ENCODE data around the gene SLC4A1. TPM values are rescaled to one million over a fixed set of nuclear protein-coding genes. Genes with fewer than 3 reads are reported as not detected.

The SLC4A1 gene
- polyA plus RNA-seq, 4 donors: 1.3 TPM; not detected in 3

DNA sequence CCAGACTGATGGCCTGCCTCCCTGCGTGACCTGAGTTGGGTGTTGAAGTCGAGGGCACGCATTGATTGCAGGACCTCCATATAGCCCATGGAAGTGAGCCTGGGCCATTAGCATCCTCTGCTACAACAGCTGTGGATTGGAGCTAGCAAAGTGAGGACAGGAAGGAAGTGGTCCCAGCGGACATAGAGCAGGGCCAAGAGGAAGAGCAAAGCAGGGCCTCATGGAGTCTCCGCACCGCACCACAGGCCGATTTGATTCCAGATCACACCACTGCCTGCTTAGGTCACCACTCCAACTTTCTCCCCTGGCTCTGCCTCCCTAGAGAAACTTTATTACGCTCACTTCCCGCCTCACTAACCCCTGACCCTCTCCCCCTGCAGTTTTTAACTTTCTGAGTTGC is 37.8 kb downstream of the SLC4A1 start:
- H3K4me3 ChIP-seq (ENCODE audit: low read depth in 1 of 3, low read length in 3 of 3): no peak overlapping the region
- no peaks in the 10 kb centered on the region for H3K27me3 ChIP-seq (ENCODE audit: control insufficient read depth in 3 of 3, insufficient read depth in 3 of 3, low read length in 3 of 3)
- no peak for FAIRE-seq
- DNase-seq: no peak
- no peaks in the 10 kb centered on the region for H3K4me1 ChIP-seq (ENCODE audit: control insufficient read depth in 3 of 3, insufficient read depth in 2 of 3, low read depth in 1 of 3, low read length in 2 of 3)
- no peak overlapping the region for H3K27ac ChIP-seq (ENCODE audit: low read depth in 1 of 3, low read length in 2 of 3)
- H3K36me3 ChIP-seq (ENCODE audit: control insufficient read depth in 3 of 3, insufficient read depth in 2 of 3, low read depth in 1 of 3, low read length in 3 of 3): no peaks in the 10 kb centered on the region
- no peaks in the 10 kb centered on the region for H3K9me3 ChIP-seq (ENCODE audit: control insufficient read depth in 2 of 2, insufficient read depth in 1 of 2, low read depth in 1 of 2, low read length in 1 of 2)
- WGBS, 3 donors: 81 to 94% (median 85%) methylated on average over 9 of the region's 9 CpGs

DNA sequence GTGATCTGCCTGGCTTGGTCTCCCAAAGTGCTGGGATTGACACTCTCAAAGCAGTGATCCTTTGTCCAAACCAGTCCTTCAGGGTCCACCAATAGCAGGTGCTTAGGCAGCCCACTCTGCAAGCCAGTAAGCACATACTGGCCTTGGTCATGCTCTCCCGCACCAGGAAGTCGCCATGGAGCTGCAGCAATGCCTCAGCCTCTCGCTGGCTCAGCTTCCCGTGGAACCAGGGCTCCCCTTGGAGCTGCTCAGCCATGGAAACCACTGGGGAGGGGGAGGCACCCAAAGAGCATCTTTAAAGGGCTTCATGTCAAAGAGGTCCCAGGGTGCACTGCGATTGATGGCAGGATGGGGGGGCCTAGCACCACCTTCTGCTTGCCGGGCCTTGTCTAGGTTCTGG is 38.8 kb downstream of the SLC4A1 start:
- no peaks in the 10 kb centered on the region for H3K36me3 ChIP-seq (ENCODE audit: control insufficient read depth in 3 of 3, insufficient read depth in 2 of 3, low read depth in 1 of 3, low read length in 3 of 3)
- no peak for DNase-seq
- no peak overlapping the region for H3K27ac ChIP-seq (ENCODE audit: low read depth in 1 of 3, low read length in 2 of 3)
- H3K27me3 ChIP-seq (ENCODE audit: control insufficient read depth in 3 of 3, insufficient read depth in 3 of 3, low read length in 3 of 3): no peaks in the 10 kb centered on the region
- H3K9me3 ChIP-seq (ENCODE audit: control insufficient read depth in 2 of 2, insufficient read depth in 1 of 2, low read depth in 1 of 2, low read length in 1 of 2): no peaks in the 10 kb centered on the region
- WGBS, 3 donors: 90 to 95% (median 91%) methylated on average over 6 of the region's 6 CpGs
- H3K4me3 ChIP-seq (ENCODE audit: low read depth in 1 of 3, low read length in 3 of 3): no peak overlapping the region
- H3K4me1 ChIP-seq (ENCODE audit: control insufficient read depth in 3 of 3, insufficient read depth in 2 of 3, low read depth in 1 of 3, low read length in 2 of 3): no peaks in the 10 kb centered on the region
- no peak for FAIRE-seq

DNA sequence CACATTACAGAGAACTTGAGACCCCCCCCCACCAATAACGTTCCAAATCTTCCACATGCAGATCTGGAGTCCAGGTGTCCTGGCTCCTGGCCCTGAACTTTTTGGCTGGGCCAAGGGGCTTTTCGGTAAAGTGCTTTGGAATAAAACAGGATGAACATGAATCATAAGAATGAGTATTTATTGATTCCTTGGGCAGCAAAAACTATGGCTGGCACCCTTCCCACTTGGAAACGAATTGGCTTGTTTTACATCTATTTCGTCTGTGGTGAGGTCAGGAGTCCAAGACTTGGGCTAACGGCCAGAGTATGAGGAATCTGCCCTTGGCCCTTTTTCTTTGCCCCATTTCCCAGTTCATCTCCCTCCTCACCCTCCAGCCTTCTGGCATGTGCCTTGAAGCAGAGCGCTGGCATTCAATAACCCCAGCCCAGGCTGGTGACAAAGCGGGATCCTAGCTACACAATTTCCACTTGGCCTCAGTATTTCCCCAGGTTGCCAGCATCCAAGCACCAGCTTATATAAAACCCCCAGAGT is 44.3 kb downstream of the SLC4A1 start:
- Histone ChIP-seq H3K9me3 (ENCODE audit: control insufficient read depth in 2 of 2, insufficient read depth in 1 of 2, low read depth in 1 of 2, low read length in 1 of 2) (no peaks in the 10 kb centered on the region), H3K27me3 (ENCODE audit: control insufficient read depth in 3 of 3, insufficient read depth in 3 of 3, low read length in 3 of 3) (no peaks in the 10 kb centered on the region), H3K4me1 (ENCODE audit: control insufficient read depth in 3 of 3, insufficient read depth in 2 of 3, low read depth in 1 of 3, low read length in 2 of 3) (peaks cover 3 to 18% (median 3%) of the 10 kb centered on the region in 3 donors), H3K27ac (ENCODE audit: low read depth in 1 of 3, low read length in 2 of 3) (peak overlapping the region in 1 of 3 donors; percentile 17), H3K4me3 (ENCODE audit: low read depth in 1 of 3, low read length in 3 of 3) (no peak overlapping the region), H3K36me3 (ENCODE audit: control insufficient read depth in 3 of 3, insufficient read depth in 2 of 3, low read depth in 1 of 3, low read length in 3 of 3) (no peaks in the 10 kb centered on the region)
- 9 to 32% (median 29%) methylated on average over 7 of the region's 7 CpGs for WGBS, 3 donors
- FAIRE-seq (no peak), DNase-seq (peak in 1 of 2 donors; percentile 44)

DNA sequence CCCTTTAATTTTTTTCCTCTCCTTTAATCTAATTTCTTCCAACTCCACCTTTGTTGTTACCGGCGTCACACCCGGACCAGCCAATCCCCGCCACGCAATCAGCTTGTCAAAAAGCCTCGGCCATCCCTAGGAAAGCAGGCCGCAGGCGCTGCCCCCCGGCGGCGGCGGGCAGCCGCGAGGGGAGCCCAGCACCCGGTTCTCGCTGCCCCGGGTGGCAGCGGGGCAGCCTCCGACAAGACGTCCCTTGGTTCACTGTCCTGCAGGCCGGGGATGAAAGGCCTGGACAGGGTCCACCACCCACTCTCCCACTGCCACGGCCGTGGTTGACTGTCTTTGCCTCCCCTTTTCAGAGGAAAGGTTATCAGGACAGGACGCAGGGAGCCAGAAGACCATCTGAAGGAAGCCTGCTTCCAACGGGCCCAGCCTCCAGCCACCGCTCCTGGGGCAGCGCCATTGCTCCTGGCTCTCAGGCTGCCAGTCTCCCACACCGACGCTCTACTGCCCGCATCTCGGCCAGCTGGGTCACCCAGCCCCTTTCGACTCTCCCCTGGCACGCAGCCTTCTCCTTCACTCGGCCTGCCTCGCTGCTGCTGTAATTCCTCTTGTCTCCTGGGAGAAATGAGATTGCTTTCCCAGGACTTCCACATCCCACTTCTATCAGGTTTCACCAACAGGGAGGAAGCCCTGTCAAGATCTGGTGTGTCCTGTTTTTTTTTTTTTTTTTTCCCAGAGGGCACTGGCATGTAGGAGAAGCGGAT is 45.6 kb downstream of the SLC4A1 start:
- WGBS, 3 donors: 3 to 6% (median 5%) methylated on average over 35 to 36 of the region's 36 CpGs
- H3K9me3 ChIP-seq (ENCODE audit: control insufficient read depth in 2 of 2, insufficient read depth in 1 of 2, low read depth in 1 of 2, low read length in 1 of 2): no peaks in the 10 kb centered on the region
- H3K36me3 ChIP-seq (ENCODE audit: control insufficient read depth in 3 of 3, insufficient read depth in 2 of 3, low read depth in 1 of 3, low read length in 3 of 3): peaks cover 0 to 9% (median 0%) of the 10 kb centered on the region in 3 donors
- FAIRE-seq: no peak
- peak; percentile 66 to 74 for DNase-seq
- H3K27ac ChIP-seq (ENCODE audit: low read depth in 1 of 3, low read length in 2 of 3): peak overlapping the region; percentile 87 to 98 (median 93)
- H3K27me3 ChIP-seq (ENCODE audit: control insufficient read depth in 3 of 3, insufficient read depth in 3 of 3, low read length in 3 of 3): no peaks in the 10 kb centered on the region
- H3K4me3 ChIP-seq (ENCODE audit: low read depth in 1 of 3, low read length in 3 of 3): peak overlapping the region; percentile 86 to 95 (median 88)
- peaks cover 7 to 27% (median 10%) of the 10 kb centered on the region in 3 donors for H3K4me1 ChIP-seq (ENCODE audit: control insufficient read depth in 3 of 3, insufficient read depth in 2 of 3, low read depth in 1 of 3, low read length in 2 of 3)

DNA sequence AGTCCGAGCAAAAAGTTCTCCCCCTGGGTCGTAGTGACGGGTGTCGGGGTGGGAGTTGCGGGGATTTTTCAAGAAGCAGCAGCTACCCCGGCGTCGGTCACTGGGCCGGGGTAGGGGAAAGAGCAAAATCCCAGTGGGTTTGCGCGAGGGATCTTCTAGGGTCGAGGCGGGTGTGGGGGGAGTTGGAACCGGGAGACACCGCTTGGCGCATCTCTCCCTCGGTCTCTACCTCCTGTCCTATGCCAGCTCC is 46.1 kb downstream of the SLC4A1 start:
- Histone ChIP-seq H3K4me3 (ENCODE audit: low read depth in 1 of 3, low read length in 3 of 3) (peak overlapping the region; percentile 86 to 95 (median 88)), H3K4me1 (ENCODE audit: control insufficient read depth in 3 of 3, insufficient read depth in 2 of 3, low read depth in 1 of 3, low read length in 2 of 3) (peaks cover 7 to 29% (median 13%) of the 10 kb centered on the region in 3 donors), H3K36me3 (ENCODE audit: control insufficient read depth in 3 of 3, insufficient read depth in 2 of 3, low read depth in 1 of 3, low read length in 3 of 3) (peaks cover 0 to 14% (median 0%) of the 10 kb centered on the region in 3 donors), H3K27me3 (ENCODE audit: control insufficient read depth in 3 of 3, insufficient read depth in 3 of 3, low read length in 3 of 3) (no peaks in the 10 kb centered on the region), H3K27ac (ENCODE audit: low read depth in 1 of 3, low read length in 2 of 3) (peak overlapping the region; percentile 87 to 98 (median 93)), H3K9me3 (ENCODE audit: control insufficient read depth in 2 of 2, insufficient read depth in 1 of 2, low read depth in 1 of 2, low read length in 1 of 2) (no peaks in the 10 kb centered on the region)
- FAIRE-seq (no peak), DNase-seq (no peak)
- 0 to 3% (median 2%) methylated on average over 15 to 17 of the region's 17 CpGs for WGBS, 3 donors

DNA sequence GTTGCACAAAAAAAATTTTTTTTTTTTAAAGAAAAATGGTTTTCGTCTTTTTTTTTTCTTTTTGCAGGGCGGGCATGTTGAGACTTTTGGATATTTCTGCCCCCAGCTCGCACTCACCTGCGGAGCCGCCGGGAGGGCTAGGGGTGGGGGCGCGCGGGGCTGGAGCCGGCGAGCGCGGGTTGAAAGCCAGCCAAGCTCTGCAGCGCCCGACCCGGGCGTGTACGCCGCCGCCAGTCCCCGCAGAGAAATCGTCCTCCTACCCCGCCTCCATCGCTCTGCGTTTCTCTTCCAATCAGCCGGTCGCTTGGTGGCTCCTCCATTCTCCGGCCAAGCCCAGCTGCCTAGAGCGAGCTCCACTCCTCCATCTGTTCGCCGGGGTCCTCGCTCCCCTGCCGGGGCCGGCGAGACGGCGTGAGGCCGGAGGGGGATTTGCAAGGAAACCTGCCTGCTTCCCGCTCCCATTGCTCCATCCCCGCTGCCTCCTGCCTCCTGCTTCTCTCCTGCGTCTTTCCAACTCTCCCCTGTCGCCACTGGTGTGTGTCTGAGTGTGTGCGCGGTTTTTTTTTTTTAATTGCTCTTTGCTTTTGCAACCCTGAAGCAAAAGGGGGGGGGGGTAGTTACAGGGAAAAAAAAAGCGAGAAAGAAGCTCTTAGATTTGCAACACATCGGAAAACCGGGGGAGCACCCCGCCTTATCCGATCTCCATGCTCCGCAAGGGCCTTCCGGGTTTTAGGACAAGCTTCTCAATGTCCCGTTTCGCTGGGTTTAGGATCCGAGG is 46.7 kb downstream of the SLC4A1 start:
- DNase-seq: peak; percentile 80 to 87
- peaks cover 7 to 29% (median 13%) of the 10 kb centered on the region in 3 donors for H3K4me1 ChIP-seq (ENCODE audit: control insufficient read depth in 3 of 3, insufficient read depth in 2 of 3, low read depth in 1 of 3, low read length in 2 of 3)
- no peak for FAIRE-seq
- H3K4me3 ChIP-seq (ENCODE audit: low read depth in 1 of 3, low read length in 3 of 3): peak overlapping the region; percentile 86 to 95 (median 88)
- 0 to 1% (median 1%) methylated on average over 51 to 54 of the region's 54 CpGs for WGBS, 3 donors
- H3K27me3 ChIP-seq (ENCODE audit: control insufficient read depth in 3 of 3, insufficient read depth in 3 of 3, low read length in 3 of 3): no peaks in the 10 kb centered on the region
- peak overlapping the region; percentile 87 to 98 (median 93) for H3K27ac ChIP-seq (ENCODE audit: low read depth in 1 of 3, low read length in 2 of 3)
- no peaks in the 10 kb centered on the region for H3K9me3 ChIP-seq (ENCODE audit: control insufficient read depth in 2 of 2, insufficient read depth in 1 of 2, low read depth in 1 of 2, low read length in 1 of 2)
- H3K36me3 ChIP-seq (ENCODE audit: control insufficient read depth in 3 of 3, insufficient read depth in 2 of 3, low read depth in 1 of 3, low read length in 3 of 3): peaks cover 0 to 17% (median 0%) of the 10 kb centered on the region in 3 donors

DNA sequence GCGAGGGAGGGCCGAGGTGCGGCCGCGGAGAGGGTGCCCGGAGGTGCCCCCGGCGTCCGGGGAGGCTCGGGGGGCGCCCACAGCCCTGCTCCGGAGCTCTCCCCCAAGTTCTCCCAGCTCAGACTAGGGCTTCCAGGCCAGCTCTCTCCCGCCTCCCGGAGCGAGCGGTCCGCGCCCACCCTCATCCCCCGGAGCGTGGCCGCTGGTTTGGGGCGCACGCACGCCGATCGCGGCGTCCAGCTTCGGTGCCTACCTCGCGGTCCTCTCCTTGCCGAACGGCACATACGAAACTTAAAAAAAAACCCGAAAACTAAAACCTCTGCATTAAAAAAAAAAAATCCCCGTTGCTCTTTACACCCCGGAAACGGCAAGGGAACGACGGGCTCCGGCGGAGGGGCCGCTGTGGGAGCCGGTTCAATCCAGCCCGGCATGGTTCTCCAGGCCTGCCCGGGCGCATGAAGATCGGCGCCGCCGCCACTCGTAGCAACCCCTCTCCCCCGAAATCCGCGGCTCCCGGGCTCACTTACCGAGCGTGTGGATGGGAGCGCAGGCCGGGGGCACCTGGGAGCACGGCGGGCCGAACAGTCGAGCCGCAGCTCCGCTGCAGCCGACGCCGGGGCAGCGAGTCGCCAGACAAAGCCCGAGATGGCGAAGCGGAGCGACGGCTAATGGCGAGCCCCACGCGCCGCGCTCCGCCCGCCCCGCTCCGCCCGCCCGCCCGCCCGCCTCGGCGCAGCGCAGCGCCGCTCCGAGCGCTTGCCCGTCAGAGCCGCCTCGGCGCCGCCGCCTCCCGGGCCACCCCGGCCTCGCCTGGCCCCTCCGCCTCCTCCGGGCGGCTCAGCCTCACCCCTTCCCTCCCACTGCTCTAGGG is 47.5 kb downstream of the SLC4A1 start:
- no peaks in the 10 kb centered on the region for H3K27me3 ChIP-seq (ENCODE audit: control insufficient read depth in 3 of 3, insufficient read depth in 3 of 3, low read length in 3 of 3)
- peak overlapping the region; percentile 93 to 98 (median 93) for H3K27ac ChIP-seq (ENCODE audit: low read depth in 1 of 3, low read length in 2 of 3)
- H3K9me3 ChIP-seq (ENCODE audit: control insufficient read depth in 2 of 2, insufficient read depth in 1 of 2, low read depth in 1 of 2, low read length in 1 of 2): no peaks in the 10 kb centered on the region
- H3K4me1 ChIP-seq (ENCODE audit: control insufficient read depth in 3 of 3, insufficient read depth in 2 of 3, low read depth in 1 of 3, low read length in 2 of 3): peaks cover 7 to 29% (median 13%) of the 10 kb centered on the region in 3 donors
- peak overlapping the region; percentile 86 to 95 (median 88) for H3K4me3 ChIP-seq (ENCODE audit: low read depth in 1 of 3, low read length in 3 of 3)
- no peak for FAIRE-seq
- WGBS, 3 donors: 0% methylated on average over 60 to 108 of the region's 108 CpGs
- H3K36me3 ChIP-seq (ENCODE audit: control insufficient read depth in 3 of 3, insufficient read depth in 2 of 3, low read depth in 1 of 3, low read length in 3 of 3): peaks cover 0 to 26% (median 5%) of the 10 kb centered on the region in 3 donors
- DNase-seq: peak; percentile 48 to 79
